Measurements from ENCODE around the gene LILRA5.
"Not testable (repeated sequence)": the region's sequence is repeated elsewhere in the genome, so short reads cannot be mapped to it uniquely, and the experiment has no call there.

Gene LILRA5

DNA sequence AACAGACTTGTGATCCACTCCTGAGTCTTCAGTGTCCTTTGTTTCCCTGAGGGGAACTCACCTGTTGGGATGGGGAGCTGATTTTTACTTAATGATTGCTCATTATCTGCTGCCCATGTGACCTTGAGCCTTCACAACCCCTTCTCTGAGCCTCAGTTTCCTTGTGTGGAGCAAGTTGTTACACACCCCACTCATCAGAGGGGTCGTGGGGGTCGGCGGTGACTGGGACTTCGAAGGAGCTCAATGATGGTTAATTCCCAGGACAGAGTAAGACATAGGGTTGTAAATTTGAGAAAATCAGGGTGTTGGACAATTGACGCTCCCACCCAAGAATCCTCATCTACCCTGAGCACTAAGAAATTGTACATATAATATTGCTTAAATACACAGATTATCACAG, 13.5 kb downstream of the LILRA5 start:
- no peak for DNase-seq

DNA sequence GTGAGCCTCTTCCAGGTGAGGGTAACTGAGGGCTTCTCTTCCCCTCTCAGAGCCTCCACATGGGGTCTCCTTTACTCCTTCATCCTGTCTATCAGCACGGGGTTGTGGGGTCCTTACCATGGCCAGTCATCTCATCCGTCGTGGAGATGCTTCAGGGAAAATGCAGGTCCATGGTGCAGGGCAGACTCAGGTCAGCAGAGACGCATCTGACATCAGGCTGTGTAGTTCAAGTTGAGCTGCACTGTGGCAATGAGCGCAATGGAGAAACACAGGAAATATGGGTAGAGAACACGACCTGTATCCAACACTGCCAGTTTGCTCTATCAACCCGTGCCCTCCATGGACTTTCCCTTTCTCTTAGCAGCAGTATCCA, 13.9 kb downstream of the LILRA5 start:
- DNase-seq = no peak

DNA sequence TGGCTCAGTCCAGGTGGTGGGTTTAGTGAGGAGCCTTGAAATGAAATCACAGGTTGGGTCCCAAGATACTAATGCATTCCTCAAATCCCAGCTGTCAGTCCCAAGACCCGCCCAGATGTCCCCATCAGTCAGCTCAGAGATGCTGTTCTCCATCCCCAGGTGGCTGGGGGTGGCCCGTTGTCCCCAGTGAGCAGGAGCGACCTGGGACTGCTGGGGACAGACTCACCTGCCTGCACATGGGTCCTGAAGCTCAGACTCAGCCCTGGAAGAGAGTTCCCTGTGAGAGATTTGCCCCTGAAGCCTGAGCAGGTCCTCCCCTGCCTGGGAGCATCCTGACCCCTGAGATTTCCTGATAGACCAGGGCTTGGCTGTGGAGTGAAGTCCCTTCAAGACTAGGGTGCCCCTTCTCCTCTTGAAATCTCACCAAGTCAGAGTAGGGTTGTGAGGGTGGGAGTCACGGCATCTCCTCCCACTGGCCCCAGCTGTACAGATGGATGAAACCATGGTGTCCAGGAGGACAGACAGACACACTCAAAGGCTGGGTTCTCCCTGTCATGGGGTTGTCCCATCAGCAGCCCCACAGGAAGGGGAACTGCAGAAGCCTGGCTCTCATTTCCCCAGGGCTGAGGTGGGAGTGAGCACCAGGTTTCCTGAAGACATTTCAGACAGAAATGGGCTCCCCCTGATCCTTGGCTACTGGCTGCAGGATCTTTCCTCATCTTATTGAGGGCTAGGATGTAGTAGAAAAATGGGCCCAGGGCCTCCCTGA, 14.4 kb downstream of the LILRA5 start:
- DNase-seq = no peak

DNA sequence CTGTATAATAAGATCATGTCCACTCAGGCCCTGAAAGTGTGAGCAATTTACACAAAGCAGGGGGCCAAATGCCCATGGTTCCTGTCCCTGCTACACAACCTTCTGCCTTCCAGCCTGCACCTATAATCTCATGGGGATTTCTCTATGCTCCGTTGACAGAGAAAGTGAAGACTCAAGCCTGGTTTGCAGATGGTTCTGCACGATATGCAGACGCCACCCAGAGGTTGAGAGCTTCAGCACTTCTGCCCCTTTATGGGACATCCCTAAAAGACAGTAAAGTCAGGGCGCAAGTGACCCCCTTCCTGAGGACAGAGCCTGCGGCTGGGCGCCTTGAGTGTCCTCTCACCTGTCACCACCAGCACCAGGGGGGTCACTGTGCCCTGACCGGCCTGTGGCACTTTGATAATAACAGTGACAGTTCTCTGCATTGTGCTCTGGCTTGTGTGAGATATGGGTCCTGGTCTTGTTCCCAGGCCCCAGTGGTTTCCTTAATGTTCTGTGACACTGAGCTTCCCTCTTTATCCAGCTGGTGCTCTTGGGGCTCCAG, 15.1 kb downstream of the LILRA5 start:
- no peak for DNase-seq

DNA sequence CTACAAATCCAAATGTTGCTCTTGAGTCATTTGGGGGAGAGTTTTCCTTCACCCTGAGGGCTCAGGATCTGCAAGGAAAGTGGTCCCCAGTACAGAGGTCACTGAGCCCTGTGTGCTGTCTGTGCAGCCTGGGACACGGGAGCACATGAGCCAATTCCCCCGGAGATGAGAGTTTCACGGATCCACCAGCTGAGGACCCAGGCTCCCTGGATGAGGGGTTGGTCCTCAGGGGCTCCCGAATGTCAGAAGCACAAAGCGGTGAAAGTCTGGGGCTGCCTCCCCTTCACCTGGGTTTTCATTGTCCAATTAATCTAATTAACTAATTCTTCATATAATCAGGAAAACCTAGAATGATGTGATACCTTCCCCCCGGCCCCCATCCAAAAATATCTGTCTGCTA, 18.4 kb downstream of the LILRA5 start:
- DNase-seq = no peak

DNA sequence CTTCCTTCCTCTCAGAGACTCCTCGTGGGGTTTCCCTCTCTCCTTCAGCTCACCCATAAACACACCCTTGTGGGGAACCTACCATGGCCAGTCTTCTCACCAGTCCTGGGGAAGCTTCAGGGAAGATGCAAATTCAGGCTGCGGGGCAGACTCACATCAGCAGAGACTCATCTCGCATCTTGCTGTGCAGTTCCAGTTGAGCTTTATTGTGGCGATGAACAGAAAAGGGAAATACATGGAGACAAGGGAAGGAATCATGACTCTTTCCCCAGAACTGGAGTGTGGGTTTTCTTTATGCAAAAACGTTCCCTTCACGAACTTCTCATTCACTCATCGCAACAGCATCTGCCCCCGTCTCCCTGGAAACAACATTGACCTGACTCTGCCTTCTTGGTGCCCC, 23.8 kb downstream of the LILRA5 start:
- not testable (repeated sequence) for DNase-seq

DNA sequence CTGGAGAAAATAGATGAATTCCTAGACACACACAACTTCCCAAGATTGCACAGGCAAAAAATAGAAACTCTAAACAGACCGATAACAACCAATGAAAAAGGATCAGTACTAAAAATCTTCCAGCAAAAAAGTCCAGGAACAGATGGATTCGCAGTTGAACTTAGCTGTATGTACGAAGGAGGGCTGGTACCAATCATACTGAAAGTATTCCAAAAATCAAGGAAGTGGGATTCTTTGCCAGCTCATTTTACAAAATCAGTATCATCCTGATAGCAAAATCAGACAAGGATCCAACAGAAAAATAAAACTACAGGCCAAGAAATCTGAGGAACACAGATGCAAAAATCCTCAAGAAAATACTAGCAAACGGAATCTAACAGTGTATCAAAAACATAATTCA, 25.5 kb downstream of the LILRA5 start:
- no peak for DNase-seq

DNA sequence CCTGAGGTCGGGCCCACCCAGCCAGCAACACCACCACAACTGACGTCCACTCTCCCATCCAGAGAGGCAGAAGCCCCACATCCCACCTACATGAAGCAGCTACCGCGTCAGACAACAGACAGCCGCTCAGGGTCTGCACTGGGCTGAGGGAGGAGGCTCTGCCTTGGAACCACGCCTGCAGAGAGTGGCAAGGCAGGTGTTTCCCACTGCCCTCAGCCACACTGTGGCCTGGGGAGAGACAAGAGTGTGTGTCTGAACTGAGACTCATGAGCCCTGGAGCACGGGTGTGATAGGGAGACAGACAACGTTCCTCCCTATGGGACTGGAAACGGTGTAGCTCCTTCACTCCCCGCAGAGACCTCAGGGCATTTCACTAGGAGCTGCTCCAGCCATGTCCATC, 26.7 kb downstream of the LILRA5 start:
- DNase-seq = not testable (repeated sequence)

DNA sequence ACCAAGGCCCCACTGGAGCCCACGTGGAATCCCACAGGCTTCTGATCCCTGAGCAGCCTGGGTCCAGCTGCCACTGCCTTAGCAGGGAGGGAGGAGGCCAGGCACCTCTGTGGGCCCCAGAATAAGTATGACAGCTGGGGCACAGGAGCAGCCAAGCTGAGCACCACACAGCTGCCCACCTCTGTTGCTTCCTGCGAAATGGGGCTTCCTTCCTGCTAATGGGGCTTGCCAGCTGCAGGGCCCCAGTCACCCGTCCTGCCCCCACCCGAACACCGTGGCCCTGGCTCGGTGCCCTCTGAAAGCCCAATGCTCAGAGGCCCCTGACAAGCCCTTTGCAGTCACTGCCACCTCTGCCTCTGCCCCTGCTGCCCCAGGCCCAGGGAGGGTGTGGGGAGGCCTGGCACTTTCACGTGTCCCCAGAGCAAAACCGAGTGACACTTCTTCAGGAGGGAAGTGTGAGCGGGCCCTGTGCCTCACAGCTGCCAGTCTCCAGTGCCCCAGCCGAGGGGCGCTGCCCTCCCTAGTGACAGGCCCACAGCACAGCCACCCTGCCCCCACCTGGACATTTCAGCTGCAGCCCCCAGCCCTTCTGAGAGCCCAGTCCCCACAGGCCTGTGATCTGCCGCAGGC, 27.4 kb downstream of the LILRA5 start:
- DNase-seq = not testable (repeated sequence)

DNA sequence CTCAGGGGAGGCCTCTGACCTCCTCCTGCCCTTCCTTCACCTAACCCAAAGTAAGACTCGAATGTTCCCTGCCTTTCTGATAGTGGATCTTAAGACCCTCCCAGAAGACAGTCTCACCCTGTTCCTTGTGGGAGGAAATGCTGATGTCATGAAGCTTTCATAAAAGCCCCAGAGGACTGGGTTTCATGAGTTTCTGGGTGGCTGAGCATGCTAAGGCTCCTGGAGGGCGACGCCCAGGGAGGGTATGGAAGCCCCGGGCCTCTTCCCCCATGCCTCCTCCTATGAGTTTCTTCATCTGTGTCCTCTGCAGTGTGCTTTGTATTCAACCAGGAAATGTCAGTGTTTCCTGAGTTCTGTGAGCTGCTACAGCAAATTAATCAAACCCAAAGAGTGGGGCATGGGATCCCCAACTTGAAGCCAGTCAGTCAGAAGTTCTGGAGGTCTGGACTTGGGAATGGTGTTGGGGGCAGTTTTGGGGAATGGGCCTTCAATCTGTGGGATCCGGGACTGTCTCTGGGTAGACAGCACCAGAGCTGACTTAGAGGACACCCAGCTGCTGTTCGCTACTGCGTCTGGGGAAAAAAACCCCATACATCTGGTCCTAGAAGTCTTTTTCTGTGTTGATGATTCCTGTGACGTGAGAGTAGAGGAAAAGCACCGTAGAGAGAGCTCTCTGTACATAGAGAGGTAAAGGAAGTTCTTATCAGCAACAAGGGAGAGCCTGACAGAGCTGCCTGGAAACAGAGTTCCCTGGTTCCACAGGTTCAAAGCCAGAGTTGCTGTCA, 30.1 kb downstream of the LILRA5 start:
- no peak for DNase-seq

DNA sequence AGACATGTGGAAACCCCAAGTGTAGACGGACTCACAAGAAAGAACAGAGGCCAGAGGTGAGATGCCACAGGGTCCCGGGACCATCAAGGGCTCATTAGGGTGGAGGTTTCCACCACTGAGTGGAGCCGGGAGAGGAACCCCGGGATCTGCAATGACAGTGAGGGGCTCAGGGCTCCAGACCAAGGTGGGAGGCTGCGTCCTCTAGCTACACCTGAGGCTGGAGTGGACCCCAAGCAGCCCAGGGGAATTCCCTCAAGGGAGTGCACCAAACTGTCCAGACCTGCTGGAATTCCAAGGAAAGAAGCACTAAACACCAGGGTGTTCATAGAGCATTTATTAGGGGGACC, 31.3 kb downstream of the LILRA5 start:
- DNase-seq = not testable (repeated sequence)

DNA sequence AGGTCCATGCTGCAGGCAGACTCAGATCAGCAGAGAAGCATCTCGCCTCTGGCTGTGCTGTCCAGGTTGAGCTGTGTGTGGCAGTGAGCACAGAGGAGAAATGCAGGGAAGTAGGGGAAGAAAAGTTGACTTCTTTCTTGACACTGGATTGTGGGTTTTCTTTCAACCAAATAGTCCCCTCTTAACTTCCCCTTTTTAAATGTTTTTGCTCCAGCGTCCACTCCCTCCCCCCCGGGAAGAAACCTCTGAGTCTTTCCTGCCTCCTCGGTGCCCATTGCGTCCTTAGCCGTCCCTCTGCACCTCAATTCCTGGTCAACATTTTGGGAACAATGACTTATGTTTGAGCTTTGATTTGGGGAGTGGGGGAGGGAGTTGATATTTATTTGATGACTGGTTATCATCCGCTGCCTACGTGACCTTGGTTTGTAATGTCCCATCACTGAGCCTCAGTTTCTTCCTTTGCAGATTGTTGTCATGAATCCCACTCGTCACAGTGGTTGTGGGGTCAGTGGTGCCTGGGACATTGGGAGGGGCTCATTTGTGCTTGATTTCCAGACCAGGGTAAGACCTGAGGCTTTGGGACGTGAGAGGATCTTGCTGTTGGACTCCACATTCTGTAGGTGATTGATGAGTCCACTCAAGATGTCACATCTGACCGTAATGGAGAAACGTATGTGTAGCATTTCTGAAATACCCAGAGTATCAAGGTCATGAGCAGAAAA, 31.8 kb downstream of the LILRA5 start, which contains the start of gene LILRB2:
Gene LILRB2 (minus strand): TSS at position 104 of the 722 bp plus-strand sequence. CDS start 614 bp downstream, outside the sequence.
- no peak for DNase-seq

DNA sequence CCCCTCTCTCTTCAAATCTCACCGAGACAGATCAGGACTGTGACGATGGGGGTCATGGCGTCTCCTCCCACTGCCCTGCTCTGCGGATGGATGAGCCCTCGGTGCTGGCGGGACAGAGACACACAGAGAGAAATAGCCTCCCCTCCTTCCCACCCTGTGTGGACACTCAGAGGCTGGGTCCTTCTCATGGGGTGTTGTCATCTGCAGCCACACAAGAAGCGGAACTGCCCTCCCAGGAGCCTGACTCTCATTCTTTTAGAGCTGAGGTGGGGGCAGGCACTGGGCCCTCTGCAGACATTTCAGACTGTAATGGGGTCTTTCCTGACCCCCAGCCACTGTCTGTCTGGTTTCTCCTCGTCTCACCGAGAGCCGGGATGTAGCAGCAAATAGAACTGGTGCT, 32.5 kb downstream of the LILRA5 start:
- DNase-seq = not testable (repeated sequence)

DNA sequence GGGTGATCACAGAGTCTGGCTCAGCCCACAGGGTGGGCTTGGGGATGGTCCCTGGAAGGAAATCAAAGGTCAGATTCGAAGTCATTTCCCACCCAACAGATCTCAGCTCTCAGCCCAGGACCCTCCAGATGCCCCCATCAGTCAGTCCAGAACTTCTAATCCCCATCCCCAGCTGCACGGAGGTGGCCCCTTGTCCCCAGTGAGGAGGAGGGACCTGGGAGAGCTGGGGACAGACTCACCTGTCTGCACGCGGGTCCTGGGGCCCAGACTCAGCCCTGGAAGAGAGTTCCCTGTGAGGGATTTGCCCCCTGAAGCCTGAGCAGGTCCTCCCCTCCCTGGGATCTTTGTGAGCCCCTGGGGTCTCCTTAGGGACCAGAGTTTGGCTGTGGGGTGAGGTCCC, 32.9 kb downstream of the LILRA5 start:
- not testable (repeated sequence) for DNase-seq

DNA sequence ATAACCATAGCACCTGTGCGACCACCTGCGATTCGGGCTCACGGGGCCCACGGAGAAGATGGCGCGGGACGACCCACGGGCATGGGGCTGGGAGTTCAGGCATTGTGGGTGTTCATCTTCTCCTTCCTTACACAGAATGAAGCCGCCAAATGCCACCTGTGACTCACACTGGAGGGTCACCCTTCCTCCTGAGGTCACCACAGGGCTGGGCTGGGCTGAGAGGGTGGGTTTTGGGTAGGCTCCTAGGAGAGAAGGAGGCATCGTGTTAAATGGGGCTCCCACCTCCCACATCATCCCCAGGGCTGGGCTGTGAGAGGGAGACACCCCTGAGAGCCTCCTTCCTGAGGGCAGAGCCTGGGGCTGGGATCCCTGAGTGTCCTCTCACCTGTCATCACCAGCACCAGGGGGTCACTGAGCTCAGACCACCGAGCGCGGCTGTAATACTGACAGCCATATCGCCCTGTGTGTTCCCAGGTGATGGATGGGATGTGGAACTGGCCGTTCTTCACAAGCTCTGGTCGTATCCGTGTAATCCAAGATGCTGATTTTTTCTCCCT, 33.5 kb downstream of the LILRA5 start:
- DNase-seq = no peak

DNA sequence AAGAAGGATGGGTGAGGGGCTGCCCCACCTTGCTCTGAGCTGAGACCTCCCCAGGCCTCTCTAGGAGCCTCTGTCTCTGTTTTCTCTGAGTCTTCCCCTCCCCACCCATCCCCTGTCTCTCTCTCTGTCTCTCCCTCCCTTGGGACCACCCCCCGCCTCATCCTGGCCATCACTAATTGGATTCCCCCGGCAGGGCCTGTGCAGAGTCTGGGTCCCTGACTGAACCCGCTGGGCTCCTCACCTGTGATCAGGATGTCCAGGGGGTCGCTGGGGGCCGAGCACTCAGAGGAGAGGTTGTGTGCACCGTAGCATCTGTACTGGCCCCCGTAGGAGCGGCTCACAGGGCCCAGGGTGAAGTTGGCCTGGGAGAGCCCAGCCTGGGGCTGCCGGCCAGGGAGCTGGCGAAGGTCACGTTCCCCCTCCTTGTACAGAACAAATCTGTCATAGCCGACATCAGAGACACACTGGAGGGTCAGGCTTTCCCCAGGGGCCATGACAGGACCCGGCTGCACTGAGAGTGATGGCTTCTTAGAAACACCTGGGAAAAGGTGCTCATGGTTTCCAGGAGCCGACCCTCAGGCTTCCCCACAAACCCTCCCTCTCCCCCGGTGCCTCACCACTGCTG, 34.3 kb downstream of the LILRA5 start:
- DNase-seq = not testable (repeated sequence)

DNA sequence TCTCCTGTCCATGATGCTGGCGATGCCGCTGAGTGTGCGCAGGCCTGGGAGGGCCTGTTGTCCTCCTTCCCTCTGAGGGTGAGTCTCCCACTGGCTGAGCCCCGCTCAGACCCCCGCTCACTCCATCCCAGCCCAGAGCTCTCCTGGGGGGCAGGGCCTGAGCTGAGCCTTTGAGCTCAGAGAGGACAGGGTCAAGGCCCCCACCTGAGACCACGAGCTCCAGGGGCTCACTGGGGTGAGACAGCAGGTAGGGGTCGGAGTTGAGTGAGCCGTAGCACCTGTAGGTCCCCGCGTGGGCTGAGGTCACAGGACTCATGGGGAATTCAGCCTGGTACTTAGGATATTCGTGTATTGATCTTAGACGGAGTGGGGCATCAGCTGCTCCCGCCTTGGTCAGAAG, 34.9 kb downstream of the LILRA5 start:
- not testable (repeated sequence) for DNase-seq

DNA sequence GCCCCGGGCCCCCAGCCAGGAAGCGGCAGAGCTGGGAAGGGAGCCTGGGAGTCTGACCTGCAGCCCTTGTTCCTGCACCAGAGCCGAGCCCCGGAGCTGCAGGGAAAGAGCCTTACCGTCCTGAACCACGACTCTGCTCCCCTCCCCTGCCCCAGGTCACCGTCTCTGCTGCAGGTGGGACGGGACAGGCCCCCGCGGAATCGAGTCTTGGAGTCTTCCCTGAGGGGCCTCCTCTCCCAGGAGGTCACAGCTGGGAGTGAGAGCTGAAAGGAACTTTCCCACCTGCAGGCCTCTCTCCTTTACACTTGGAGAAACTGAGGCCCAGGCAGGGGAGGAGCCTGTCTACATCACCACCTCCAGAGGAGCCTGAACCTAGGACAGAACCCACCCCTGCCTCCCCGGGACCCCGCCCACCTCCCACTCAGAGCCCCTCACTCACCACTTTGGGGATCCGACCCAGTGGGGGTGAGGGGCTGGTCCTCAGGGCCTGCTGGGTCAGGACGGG, 35.8 kb downstream of the LILRA5 start:
- not testable (repeated sequence) for DNase-seq

DNA sequence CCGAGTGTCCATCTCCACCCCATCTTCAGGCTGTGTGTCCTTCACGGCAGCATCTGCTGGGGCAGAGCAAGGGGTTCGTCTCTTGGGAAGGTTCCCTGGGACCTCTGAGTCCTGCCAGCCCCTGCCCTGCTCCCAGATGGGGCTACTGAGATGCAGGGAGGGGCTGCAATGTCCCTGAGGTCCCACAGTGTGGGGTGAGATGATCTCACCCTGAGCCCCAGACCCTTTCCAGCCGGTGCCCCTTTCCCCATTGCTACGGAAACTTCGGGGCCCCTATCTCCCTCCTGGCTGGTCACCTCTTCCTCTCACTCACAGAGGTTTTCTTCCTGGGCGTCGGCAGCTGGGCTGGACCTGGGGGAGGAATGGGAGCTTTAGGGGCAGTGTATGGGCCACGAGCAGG, 37.0 kb downstream of the LILRA5 start:
- DNase-seq = no peak

DNA sequence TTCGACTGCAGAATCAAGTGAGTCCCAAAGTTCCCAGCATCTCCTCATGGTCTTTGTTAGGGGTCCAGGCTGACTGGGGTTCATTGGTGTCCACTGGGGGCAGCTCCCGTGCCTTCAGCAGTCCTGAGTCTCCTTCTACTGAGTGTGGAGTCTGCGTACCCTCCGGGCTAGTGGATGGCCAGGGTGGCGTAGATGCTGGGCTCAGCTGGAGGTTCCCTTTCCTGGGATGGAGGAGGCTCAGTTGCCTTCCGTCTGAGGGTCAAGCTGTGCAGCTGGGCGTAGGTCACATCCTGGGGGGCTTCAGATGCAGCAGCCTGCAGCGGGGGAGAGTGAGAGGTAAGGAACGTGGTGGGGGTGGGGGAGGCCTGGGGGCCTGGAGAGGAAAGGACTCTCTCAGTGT, 38.5 kb downstream of the LILRA5 start:
- not testable (repeated sequence) for DNase-seq

DNA sequence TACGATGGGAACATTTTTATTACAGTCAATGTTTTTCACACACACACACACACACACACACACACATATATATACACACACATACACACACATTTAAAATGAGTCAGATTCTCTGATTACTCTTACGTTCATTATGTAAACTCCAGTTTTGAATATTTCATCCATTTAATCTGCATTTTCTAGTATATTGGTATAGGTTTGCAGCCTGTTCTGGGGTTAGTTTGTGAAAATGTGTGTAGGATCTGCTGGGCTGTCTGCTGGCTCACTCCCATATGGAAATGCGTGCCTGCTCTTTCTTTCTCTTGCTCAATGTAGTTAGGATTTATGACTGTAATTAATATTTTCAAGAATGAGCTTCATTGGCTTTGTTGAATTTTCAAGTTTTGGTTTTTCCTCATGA, 39.1 kb downstream of the LILRA5 start:
- no peak for DNase-seq

DNA sequence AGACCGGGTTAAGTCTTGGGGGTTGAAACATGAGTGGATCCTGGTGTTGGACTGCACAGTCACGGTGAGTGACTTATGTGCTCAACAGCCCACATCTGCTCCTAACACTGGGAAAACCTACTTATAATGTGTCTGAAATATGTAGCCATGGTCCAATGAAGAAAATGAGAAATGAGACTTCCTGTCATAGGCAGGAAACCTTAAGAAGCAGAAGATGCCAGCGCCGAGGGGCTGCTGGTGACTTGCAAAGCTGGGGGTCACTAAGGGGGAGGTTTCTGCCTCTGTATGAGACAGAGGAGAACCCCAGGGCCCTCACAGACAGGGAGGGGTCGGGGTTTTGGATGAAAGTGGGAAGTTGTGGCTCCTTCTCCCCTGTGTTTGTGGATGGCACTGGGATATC, 40.8 kb downstream of the LILRA5 start:
- DNase-seq = not testable (repeated sequence)

All from NCI-H1930 (cell line).